Stimulated activated CD4-positive, alpha-beta T cell treated with anti-CD3 and anti-CD28 coated beads, Interleukin-4, amount 100 ng/mL, for 24 hours (primary cell): ENCODE results near the gene PDS5B.
"Not testable (repeated sequence)": the region's sequence is repeated elsewhere in the genome, so short reads cannot be mapped to it uniquely, and the experiment has no call there.

Experiments
- DNase-seq: peaks from one replicate; pipeline ENCODE4 v3.0.0-alpha.2; 2020

The PDS5B gene

GRCh38 chr13:32586080-32586900 is at the start of gene PDS5B:
Gene PDS5B, plus strand, starts transcription at chr13:32586452. Its CDS starts 62,321 bp downstream, at chr13:32648773.
- DNase-seq, result peak; percentile 93

GRCh38 chr13:32537580-32538142 is 48.6 kb upstream of the PDS5B start:
- peak; percentile 40 for DNase-seq

DNA sequence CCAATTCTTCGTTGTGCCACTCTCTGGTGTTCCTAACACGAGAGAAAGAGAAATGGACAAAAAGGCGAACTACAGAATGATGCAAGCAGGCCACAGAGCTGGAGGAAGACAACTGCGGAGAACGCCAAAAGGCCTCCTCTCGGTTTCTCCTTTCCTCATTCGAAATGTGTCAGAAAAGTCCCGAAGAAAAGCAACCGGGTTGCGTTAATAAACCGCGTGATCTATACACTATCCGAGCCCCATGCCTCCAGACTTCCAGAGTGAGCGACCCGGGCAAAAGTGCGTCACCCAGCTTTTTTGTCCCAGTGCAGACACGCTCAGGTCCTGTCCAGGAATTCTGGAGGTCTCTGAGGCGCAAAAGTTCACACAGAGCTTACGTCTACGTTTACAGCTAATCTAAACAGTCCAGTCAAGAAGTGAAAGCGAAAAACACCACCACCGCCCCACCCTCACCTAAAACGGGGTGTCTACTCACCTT is 48.1 kb upstream of the PDS5B start:
- no peak for DNase-seq

- peak; percentile 91 for DNase-seq
Measured at GRCh38 chr13:32538621-32539246, 47.5 kb upstream of the PDS5B start, which contains the start of gene N4BP2L2. Gene N4BP2L2, minus strand, starts transcription at chr13:32538795. Its CDS starts 1,768 bp downstream, at chr13:32537027.

DNA sequence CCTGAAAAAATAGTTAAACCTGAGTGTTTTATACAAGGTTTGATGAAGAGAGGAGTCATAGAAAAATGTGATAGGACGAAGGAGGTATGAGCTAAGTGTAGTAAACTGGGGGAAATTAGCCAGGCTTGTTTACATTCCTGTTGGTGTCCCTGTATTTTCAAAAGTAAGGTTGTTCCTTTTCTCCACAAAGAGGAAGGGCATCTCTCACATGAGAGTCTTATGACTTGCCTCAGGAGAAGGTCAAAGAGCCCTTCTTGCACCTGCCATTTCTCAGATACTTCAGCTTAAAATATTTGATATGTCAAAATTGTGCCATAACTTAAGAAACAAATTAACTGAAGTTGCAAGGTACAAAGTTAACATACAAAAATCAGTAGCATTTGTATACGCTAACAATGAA is 44.0 kb upstream of the PDS5B start:
- no peak for DNase-seq

GRCh38 chr13:32545083-32545482 is 41.2 kb upstream of the PDS5B start:
- DNase-seq, result no peak

- no peak for DNase-seq
Measured at GRCh38 chr13:32548837-32549236, 37.4 kb upstream of the PDS5B start.

DNA sequence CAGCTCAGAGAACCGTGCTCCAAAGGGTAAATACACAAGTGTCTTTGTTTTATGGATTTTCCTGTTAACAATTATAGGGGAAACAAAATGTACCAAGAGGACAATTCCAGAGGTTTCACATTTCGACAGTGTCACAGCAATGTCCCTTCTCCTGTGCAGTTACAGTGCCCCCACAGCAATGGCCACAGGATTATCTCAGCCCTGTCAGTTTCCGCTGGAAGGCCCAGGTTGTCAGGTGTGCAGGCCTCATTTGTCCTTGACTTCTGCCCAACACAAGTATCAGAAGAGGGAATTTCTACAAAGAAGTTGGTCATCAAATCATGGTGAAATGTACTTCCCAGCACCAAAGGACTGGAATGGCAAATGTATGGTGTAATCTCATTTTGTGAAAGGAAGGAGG is 36.5 kb upstream of the PDS5B start:
- no peak for DNase-seq

- DNase-seq, result no peak
Measured at GRCh38 chr13:32553720-32554119, 32.5 kb upstream of the PDS5B start.

DNA sequence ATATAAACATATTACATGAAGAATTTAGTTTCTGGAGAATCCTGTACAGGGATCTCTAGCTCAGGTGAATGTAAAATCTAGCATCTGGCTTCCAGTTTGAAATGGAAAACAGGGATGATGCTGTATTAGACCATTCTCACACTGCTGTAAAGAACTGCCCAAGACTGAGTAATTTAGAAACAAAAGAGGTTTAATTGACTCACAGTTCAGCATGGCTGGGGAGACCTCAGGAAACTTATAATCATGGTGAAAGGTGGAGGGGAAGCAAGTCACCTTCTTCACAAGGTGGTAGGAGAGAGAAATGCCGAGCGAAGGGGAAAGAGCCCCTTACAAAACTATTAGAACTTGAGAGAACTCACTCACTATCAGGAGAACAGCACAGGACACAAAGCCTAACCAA is 30.6 kb upstream of the PDS5B start:
- no peak for DNase-seq

DNA sequence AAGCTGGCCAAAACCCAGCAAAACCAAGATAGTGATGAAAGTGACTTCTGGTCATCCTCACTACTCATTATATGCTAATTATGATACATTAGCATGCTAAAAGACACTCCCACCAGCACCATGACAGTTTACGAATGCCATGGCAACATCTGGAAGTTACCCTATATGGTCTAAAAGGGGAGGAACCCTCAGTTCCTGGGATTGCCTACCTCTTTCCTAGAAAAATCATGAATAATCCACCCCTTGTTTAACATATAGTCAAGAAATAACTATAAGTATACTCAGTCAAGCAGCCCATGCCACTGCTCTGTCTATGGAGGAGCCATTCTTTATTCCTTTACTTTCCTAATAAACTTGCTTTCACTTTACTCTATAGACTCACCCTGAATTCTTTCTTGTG is 25.4 kb upstream of the PDS5B start:
- not testable (repeated sequence) for DNase-seq

GRCh38 chr13:32575687-32576086 is 10.6 kb upstream of the PDS5B start:
- not testable (repeated sequence) for DNase-seq

DNA sequence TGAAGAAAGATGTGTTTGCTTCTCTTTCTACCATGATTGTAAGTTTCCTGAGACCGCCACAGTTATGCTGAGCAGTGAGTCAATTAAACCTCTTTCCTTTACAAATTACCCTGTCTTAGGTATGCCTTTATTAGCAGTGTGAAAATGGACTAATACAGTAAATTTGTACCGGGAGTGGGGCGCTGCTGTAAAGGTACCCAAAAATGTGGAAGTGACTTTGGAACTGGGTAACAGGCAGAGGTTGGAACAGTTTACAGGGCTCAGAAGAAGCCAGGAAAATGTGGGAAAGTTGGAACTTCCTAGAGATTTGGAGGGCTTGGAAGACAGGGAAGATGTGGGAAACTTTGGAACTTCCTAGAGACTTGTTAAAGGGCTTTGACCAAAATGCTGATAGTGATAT is 9.2 kb upstream of the PDS5B start:
- no peak for DNase-seq

GRCh38 chr13:32581177-32581786 is 5.0 kb upstream of the PDS5B start:
- no peak for DNase-seq

- DNase-seq, result no peak
Measured at GRCh38 chr13:32582281-32582680, 4.0 kb upstream of the PDS5B start.

GRCh38 chr13:32582991-32583390 is 3.3 kb upstream of the PDS5B start:
- no peak for DNase-seq

DNA sequence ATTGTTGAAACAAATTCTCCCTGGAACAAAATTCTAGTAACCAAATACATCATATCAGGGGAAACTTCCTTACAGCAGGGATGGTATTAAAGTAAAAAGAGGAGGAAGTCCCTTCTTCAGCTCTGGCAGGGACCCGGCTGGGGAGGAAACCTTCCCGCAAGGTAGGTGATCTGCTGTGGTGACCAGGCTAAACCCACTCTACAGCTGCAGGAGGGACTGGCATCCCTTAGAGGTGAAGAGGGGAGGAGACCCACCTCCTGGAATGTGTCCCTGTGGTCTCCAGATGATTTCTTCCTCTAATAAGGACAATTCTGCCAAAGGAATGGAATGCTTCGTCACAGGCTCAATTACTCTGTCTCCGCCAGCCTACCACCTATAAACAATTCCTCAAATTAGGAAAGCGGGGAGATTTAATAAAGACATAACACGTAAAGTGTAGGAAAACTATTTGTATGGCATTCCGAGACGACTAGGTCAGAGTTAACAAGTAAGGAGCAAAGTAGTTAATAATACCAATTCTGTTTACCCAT is 637 bp upstream of the PDS5B start:
- DNase-seq, result no peak

GRCh38 chr13:32587011-32587810 is 959 bp downstream of the PDS5B start:
- DNase-seq, result peak; percentile 59

GRCh38 chr13:32587811-32588170 is 1.5 kb downstream of the PDS5B start:
- DNase-seq, result no peak

- no peak for DNase-seq
Measured at GRCh38 chr13:32588736-32589135, 2.5 kb downstream of the PDS5B start.

- no peak for DNase-seq
Measured at GRCh38 chr13:32589471-32589870, 3.2 kb downstream of the PDS5B start.

DNA sequence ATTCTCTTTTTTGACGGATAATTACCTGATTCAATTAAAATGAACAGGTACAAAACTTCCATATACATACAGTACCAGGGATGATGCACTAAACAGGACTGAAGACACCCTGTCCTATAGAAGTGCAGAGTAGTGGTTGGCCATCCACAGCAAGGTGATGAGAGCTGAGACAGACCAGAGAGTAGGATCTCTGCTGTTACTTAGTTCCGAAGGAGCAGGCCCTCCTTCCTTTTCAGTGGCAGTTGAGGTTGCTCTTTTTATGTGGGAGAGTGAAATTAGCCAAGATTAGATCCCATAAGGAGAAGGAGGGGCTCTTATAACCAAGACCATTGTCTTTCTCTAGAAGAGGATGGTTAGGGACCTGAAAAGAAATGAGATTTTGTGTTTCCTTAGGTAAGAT is 4.0 kb downstream of the PDS5B start:
- DNase-seq, result no peak
